AG04449 (cell line): ENCODE results near the gene IER5.

ENCODE experiments used
- CTCF ChIA-PET: fragments of 350-600 bp; formaldehyde crosslinking; extraction: SDS; loops from one replicate; lab custom pipeline; 2021; ENCODE audit warnings: antibody characterized with exemption; lab: Yijun Ruan, JAX
- POLR2A ChIA-PET: fragments of 400-600, 350-600 bp; formaldehyde crosslinking; extraction: SDS; loops from one replicate; lab custom pipeline; 2020; ENCODE audit warnings: antibody characterized with exemption, inconsistent platforms; lab: Yijun Ruan, JAX
- DNase-seq: peaks from one replicate; pipeline ENCODE4 v3.0.0-alpha.2; 2010; ENCODE audit warnings: low read depth, low spot score
- H3K4me3 ChIP-seq: 2 replicates; pipeline ENCODE4 v1.5.1; 2011; ENCODE audit warnings: low read depth, mild to moderate bottlenecking, control low read depth, low read length
- TF ChIP-seq, protein P1 (sequence below): IDR thresholded peaks from one replicate; pipeline ENCODE4 v1.5.1; 2011; ENCODE audit warnings: mild to moderate bottlenecking, moderate library complexity, low read length, control low read depth, inconsistent platforms; ENCODE audit not compliant: insufficient read depth; ENCODE audit errors: missing control alignments

IER5 gene

DNA sequence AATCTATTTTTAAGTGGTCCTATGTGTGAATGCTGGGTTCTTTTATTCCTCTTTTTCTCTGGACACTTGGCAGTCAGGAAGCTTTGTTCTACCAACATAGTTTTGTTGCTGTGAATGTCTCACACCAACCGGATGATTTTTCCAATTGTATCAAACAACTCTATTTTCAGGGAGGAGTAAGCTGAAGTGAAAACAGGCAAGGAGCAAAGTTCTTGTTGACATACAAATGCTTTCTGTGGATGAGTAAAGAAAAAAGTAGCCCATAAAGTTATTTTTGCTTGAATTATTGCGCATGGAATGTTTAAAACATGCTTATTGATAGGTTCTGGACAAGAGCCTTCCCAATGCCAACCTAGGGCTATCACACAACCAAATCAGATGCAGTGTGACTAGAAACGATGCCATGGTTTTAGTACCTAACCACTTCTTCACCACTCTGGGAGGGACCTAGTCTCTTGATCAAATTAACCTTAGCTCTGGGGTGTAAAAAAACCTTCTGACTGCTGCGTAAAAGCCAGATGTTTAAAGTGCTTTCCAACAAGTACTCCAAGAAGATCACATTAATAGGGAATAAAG, 4.5 kb downstream of the IER5 start:
- TF ChIP-seq, protein P1, sequence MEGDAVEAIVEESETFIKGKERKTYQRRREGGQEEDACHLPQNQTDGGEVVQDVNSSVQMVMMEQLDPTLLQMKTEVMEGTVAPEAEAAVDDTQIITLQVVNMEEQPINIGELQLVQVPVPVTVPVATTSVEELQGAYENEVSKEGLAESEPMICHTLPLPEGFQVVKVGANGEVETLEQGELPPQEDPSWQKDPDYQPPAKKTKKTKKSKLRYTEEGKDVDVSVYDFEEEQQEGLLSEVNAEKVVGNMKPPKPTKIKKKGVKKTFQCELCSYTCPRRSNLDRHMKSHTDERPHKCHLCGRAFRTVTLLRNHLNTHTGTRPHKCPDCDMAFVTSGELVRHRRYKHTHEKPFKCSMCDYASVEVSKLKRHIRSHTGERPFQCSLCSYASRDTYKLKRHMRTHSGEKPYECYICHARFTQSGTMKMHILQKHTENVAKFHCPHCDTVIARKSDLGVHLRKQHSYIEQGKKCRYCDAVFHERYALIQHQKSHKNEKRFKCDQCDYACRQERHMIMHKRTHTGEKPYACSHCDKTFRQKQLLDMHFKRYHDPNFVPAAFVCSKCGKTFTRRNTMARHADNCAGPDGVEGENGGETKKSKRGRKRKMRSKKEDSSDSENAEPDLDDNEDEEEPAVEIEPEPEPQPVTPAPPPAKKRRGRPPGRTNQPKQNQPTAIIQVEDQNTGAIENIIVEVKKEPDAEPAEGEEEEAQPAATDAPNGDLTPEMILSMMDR: no peak
- DNase-seq: no peak
- ChIA-PET POLR2A (interaction anchor here (1.4 to 2.3 kb wide), 3 partner anchors 11 to 49 kb away, joined by 4 to 14 read pairs (median 10); no protein-coding TSS in a partner anchor), CTCF (interaction anchor here (0.9 to 11.0 kb wide), 8 partner anchors 10 to 577 kb away, joined by 3 to 148 read pairs (median 4); no protein-coding TSS in a partner anchor)
- 0 out of 2 replicates have a peak overlapping the region, but pooled peaks have one; percentile 18 for H3K4me3 ChIP-seq

DNA sequence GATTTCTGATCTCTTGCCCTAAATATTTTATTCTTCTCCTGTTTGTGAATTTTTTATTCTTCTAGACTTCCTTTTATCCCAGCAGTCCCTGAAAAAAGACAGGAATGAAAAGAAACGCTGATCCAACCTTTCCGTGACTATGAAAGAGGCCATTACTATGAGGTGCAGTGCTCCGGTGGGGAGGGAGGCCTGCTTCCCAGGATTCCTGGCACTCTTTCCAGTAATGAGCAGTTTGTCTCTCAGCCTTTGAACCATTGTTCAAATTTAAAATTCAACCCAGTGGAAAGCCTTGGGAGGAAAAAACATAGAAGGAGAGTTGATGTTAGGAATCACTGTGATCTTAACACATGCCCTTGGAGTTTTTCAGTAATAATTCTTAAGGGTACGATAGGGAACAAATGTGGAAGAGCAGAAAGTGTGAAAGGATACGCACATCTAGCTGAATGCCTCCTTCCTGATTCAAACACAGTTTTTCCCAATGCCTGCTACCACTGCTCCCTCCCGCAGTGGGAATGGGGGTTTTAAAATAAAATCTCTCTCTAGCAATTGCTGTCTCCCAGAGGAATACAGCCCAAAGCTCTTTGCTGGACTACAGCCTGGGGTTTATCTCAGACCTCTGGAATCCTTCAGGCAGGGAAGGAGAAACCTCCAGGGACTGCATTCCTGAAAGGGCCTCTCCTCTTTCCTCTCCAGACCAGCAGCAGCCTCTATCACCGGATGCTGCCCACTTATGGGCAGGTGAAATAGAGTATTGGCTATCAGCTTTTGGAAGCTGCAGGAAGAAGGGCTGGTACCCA, 6.1 kb downstream of the IER5 start:
- POLR2A ChIA-PET: interaction anchor here (0.6 to 3.6 kb wide), 5 partner anchors 11 to 205 kb away, joined by 3 to 30 read pairs (median 11); partner anchors contain the start of gene STX6
- DNase-seq: peak; percentile 90
- H3K4me3 ChIP-seq: no peak overlapping the region; the same call in none of the 2 replicates
- CTCF ChIA-PET: interaction anchor here (0.9 to 5.3 kb wide), 3 partner anchors 9 to 48 kb away, joined by 3 to 54 read pairs (median 4); no protein-coding TSS in a partner anchor
- TF ChIP-seq, protein P1: no peak

DNA sequence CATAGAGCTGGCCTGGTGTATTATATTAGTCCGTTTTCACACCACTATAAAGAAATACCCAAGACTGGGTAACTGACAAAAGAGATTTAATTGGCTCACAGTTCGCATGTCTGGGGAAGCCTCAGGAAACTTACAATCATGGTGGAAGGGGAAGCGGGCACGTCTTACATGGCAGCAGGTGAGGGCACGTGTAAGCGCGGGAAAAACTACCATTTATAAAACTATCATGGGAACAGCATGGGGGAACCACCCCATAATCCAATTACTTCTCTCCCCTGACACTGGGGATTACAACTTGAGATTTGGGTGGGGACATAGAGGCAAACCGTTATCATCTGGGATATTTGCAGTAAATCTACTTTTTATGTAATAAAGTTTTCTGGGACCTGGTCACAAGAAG, 6.8 kb downstream of the IER5 start:
- no peak overlapping the region for H3K4me3 ChIP-seq
- TF ChIP-seq, protein P1: no peak
- no peak for DNase-seq
- ChIA-PET CTCF (interaction anchor here (0.9 to 5.3 kb wide), 4 partner anchors 8 to 47 kb away, joined by 3 to 54 read pairs (median 6); no protein-coding TSS in a partner anchor), POLR2A (interaction anchor here (1.3 to 3.6 kb wide), 4 partner anchors 10 to 73 kb away, joined by 10 to 30 read pairs (median 11); partner anchors contain the start of gene STX6)

DNA sequence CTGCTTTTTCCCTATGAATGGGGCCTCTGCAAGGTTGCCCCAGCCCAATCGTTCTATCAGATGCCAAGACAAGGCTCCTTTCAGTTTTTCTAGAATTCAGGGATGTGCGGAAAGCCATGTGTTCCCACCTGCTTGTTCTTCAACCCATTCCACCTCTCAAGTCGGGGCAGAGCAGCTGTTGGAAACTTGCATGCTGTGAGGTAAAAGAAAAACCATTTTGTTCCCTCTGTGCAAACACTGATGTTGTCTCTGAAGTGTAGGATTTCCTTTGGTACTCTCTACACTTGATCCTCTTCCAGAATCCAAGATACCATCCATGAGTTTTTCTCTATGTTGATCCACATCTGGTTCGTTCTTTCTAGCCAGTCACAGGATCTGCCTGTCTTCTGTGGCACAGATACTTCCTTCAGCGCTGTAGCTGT, 7.3 kb downstream of the IER5 start:
- CTCF ChIA-PET: interaction anchor here (1.5 to 5.3 kb wide), 4 partner anchors 9 to 57 kb away, joined by 4 to 54 read pairs (median 12); no protein-coding TSS in a partner anchor

DNA sequence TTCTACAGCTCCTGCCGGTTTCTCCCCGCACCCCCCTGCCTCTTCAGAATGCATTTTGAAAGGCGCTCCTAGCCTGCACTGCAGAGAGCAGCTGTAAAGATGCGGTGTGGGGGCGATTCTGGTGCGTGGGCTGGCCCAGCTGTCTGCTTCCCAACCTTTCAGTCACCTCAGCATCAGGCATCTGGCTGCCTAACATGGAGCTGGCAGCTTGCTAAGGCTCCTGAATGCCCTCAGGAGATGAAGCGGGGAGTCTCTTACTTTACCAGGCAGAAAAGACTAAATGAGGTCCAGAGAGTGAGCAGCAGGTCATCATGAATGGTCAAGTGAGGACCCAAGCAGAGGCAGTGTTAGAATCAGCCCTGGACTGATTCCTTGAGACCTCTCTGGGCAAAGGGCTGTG, 8.7 kb downstream of the IER5 start:
- TF ChIP-seq, protein P1: no peak
- H3K4me3 ChIP-seq: no peak overlapping the region
- ChIA-PET CTCF (interaction anchor here (0.7 to 5.3 kb wide), 6 partner anchors 12 to 59 kb away, joined by 3 to 54 read pairs (median 7); no protein-coding TSS in a partner anchor), POLR2A (interaction anchor here (1.0 to 3.6 kb wide), 7 partner anchors 8 to 75 kb away, joined by 3 to 30 read pairs (median 9); partner anchors contain the start of gene STX6)
- no peak for DNase-seq

More for the DNA sequence above, 7.3 kb downstream of the IER5 start:
- TF ChIP-seq, protein P1: no peak
- no peak for DNase-seq
- no peak overlapping the region; the same call in none of the 2 replicates for H3K4me3 ChIP-seq
- POLR2A ChIA-PET: interaction anchor here (1.0 to 3.6 kb wide), 7 partner anchors 9 to 73 kb away, joined by 3 to 30 read pairs (median 9); partner anchors contain the start of gene STX6
